ENCODE results near the gene FBXO38.

Gene FBXO38

DNA sequence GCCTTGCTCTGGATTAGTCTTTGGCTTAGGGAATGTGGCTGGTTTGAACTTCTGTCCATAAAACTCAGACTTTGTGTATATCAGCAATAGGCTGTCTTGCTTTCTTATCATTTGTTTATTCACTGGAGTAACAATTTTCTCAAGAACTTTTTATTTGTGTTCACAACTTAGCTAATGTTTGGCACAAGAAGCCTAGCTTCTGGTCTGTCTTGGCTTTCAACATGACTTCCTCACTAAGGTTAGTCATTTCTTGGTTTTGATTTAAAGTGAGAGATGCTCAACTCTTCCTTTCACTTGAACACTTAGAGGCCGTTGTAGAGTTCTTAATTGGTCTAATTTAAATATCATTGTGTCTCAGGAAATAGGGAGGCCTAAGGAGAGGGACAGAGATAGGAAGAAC, 4.9 kb downstream of the FBXO38 start:
- ChIA-PET CTCF (interaction anchor here (1.3 kb wide), 1 partner anchor 55 kb away, joined by 4 read pairs; no protein-coding TSS in a partner anchor), POLR2A (no interaction called here)
- no peak for DNase-seq (ENCODE audit: low read depth, low spot score)
- no peak overlapping the region for H3K4me3 ChIP-seq (ENCODE audit: low read depth, low read length)
- TF ChIP-seq CTCF (IDR thresholded peaks at IDR 0.05; ENCODE audit: insufficient read depth, low read length, missing control alignments) = no peak

- H3K4me3 ChIP-seq (ENCODE audit: low read depth, low read length) = no peak overlapping the region
- CTCF ChIA-PET = interaction anchor here (1.1 to 4.6 kb wide), 2 partner anchors 52 to 211 kb away, joined by 3 to 20 read pairs; no protein-coding TSS in a partner anchor
- DNase-seq (ENCODE audit: low read depth, low spot score) = no peak
- POLR2A ChIA-PET = no interaction called here
- no peak for TF ChIP-seq CTCF (IDR thresholded peaks at IDR 0.05; ENCODE audit: insufficient read depth, low read length, missing control alignments)
Observed at GRCh38 chr5:148390914-148391313, 7.2 kb downstream of the FBXO38 start.

DNA sequence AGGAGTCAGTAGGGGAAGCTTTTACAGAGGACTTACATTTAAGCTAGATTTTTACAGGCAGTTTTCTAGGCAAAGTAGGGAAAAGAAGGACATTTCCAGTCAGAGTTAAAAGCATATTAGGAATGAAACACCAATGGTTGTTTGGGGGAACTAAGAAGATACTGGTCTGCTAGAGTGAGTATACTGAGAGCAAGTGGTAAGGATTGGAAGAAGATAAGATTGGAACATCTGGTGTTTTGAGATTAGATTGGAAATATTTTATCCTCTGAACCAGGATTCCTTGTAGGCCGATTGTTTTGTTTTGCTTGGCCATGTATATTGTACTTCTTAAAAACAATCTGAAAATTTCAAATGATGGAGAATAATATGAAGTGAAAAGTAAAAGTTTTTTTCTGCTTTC, 7.7 kb downstream of the FBXO38 start:
- H3K4me3 ChIP-seq (ENCODE audit: low read depth, low read length) = no peak overlapping the region
- ChIA-PET POLR2A (no interaction called here), CTCF (interaction anchor here (1.1 to 4.6 kb wide), 2 partner anchors 51 to 212 kb away, joined by 3 to 20 read pairs; no protein-coding TSS in a partner anchor)
- no peak for DNase-seq (ENCODE audit: low read depth, low spot score)
- no peak for TF ChIP-seq CTCF (IDR thresholded peaks at IDR 0.05; ENCODE audit: insufficient read depth, low read length, missing control alignments)

DNA sequence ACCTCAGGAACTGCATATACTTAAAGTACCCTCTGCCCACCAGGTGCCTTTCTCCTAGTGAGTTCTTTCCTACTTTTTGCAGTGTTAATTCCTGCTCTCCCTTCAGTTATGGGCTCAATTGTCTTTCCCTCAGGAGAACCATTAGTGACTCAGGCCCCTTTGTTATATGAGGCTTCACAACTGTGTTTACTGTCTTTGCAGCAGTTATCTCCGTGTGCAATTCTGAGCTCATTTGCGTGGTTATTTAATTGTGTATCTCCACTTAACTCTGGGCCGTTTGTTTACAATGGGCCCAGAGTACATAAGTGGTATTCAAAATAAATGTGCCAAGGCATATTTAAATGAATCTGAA, 9.6 kb downstream of the FBXO38 start:
- DNase-seq (ENCODE audit: low read depth, low spot score) = no peak
- H3K4me3 ChIP-seq (ENCODE audit: low read depth, low read length) = no peak overlapping the region
- CTCF ChIA-PET = interaction anchor here (4.6 kb wide), 1 partner anchor 49 kb away, joined by 20 read pairs; no protein-coding TSS in a partner anchor
- TF ChIP-seq CTCF (IDR thresholded peaks at IDR 0.05; ENCODE audit: insufficient read depth, low read length, missing control alignments) = no peak
- POLR2A ChIA-PET = no interaction called here

DNA sequence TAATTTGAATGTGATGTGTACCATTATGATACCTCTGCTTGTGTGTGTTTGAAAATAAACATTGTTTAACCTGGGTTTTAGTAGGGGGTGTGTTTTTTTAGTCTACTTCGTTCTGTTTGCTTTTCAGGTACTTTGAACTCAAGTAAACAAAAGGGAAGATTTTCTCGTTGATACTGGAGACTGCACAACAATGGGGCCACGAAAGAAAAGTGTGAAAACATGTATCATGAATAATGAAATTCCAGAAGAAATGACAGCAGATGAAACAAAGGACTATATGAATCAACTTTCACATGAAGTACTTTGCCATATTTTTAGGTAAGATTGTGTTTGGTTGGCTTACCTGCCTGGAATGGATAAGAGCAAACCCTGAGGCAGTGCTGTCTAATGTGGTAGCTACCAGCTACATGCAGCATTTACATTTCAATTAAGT, 10.8 kb downstream of the FBXO38 start:
- CTCF ChIA-PET = interaction anchor here (4.6 kb wide), 1 partner anchor 48 kb away, joined by 20 read pairs; no protein-coding TSS in a partner anchor
- no peak for TF ChIP-seq CTCF (IDR thresholded peaks at IDR 0.05; ENCODE audit: insufficient read depth, low read length, missing control alignments)
- H3K4me3 ChIP-seq (ENCODE audit: low read depth, low read length) = no peak overlapping the region
- DNase-seq (ENCODE audit: low read depth, low spot score) = no peak
- POLR2A ChIA-PET = no interaction called here

DNA sequence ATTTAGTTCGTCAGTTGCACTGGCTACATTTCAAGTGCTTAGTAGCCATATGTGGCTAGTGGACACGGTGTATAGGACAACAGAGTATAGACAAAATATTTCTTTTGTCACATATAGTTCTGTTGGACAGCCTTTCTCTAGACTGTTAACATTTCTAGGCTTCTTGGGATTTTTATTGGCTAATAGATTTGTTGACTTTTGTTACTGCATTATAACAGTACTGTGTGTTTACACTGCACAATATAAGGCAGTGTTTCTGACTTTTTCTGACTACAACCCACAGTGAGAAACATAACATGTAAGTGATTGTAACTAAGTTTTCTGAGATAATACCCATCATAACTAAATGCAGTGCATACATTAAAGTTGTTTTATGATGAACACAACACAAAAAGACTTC, 11.3 kb downstream of the FBXO38 start:
- CTCF ChIA-PET = interaction anchor here (4.6 kb wide), 1 partner anchor 48 kb away, joined by 20 read pairs; no protein-coding TSS in a partner anchor
- TF ChIP-seq CTCF (IDR thresholded peaks at IDR 0.05; ENCODE audit: insufficient read depth, low read length, missing control alignments) = no peak

More for the DNA sequence above, 11.3 kb downstream of the FBXO38 start:
- POLR2A ChIA-PET = no interaction called here
- DNase-seq (ENCODE audit: low read depth, low spot score) = no peak
- H3K4me3 ChIP-seq (ENCODE audit: low read depth, low read length) = no peak overlapping the region
